Upper lobe of left lung (tissue), 4 donors: ENCODE measurements around the gene TSPAN31.

Experiments used
- POLR2A ChIP-seq, 4 donors: fragments of 450-650 bp; IDR thresholded peaks; one replicate each; pipeline ENCODE4 v1.5.1; 2016 to 2017; ENCODE audit warnings: antibody characterized with exemption in 4 of 4, mild to moderate bottlenecking in 2 of 4
- TF ChIP-seq, protein P1 (sequence below), 6 experiments: fragments of 450-650 bp in 4 of 6; fragments of 200-600 bp in 2 of 6; sonication (generic) in 2 of 6; IDR thresholded peaks; one replicate each; pipeline ENCODE4 v1.5.1; 2016 to 2019; ENCODE audit warnings: antibody characterized with exemption in 6 of 6

GRCh38 chr12:57729321-57729844 is 15.5 kb upstream of the TSPAN31 start:
- TF ChIP-seq POLR2A (IDR thresholded peaks at IDR 0.05) = no peak
- TF ChIP-seq, protein P1, sequence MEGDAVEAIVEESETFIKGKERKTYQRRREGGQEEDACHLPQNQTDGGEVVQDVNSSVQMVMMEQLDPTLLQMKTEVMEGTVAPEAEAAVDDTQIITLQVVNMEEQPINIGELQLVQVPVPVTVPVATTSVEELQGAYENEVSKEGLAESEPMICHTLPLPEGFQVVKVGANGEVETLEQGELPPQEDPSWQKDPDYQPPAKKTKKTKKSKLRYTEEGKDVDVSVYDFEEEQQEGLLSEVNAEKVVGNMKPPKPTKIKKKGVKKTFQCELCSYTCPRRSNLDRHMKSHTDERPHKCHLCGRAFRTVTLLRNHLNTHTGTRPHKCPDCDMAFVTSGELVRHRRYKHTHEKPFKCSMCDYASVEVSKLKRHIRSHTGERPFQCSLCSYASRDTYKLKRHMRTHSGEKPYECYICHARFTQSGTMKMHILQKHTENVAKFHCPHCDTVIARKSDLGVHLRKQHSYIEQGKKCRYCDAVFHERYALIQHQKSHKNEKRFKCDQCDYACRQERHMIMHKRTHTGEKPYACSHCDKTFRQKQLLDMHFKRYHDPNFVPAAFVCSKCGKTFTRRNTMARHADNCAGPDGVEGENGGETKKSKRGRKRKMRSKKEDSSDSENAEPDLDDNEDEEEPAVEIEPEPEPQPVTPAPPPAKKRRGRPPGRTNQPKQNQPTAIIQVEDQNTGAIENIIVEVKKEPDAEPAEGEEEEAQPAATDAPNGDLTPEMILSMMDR (IDR thresholded peaks at IDR 0.05) = no peak
